ENCODE measurements around the gene ACOXL.

DNA sequence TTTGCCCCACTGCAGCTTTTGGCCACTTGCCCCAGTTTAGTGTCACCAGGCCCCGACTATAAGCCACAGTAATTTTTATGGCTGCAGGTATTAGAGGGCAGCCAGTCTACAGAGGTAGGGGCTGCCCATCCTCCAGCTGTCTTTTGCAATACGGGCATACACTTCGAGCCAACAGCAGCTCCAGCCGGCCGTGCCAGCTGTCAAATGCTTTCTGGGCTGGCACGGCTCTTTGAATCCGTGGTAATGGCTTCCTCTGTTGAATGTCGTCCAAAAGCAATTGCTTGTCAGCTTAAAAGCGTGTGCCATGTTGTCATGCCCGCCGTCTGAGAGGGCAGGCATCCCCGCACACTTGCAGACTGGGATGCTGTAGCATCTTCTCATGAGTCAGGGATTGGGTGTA lies 429.6 kb downstream of the ACOXL start:
- TF ChIP-seq CTCF (IDR thresholded peaks at IDR 0.05; ENCODE audit: insufficient read depth, low read length, poor library complexity, severe bottlenecking) (no peak), EZH2phosphoT487 (conservative IDR thresholded peaks at IDR 0.05; ENCODE audit: low read length) (no peak)
